KMS-11 (cell line): Measurements from ENCODE around the gene RAB9A.
"Not testable (repeated sequence)": the region's sequence is repeated elsewhere in the genome, so short reads cannot be mapped to it uniquely, and the experiment has no call there.

Source experiments
- H2AFZ ChIP-seq: fragments of 200-600 bp; sonication (generic); 2 replicates; pipeline ENCODE4 v1.6.1; 2016; ENCODE audit warnings: antibody characterized with exemption, mixed run types, low read depth
- H3K27ac ChIP-seq: fragments of 200-600 bp; sonication (generic); 2 replicates; pipeline ENCODE4 v1.6.1; 2016; ENCODE audit warnings: mild to moderate bottlenecking, mixed run types
- H3K27me3 ChIP-seq: fragments of 200-600 bp; sonication (generic); 2 replicates; pipeline ENCODE4 v1.6.1; 2017; ENCODE audit warnings: mild to moderate bottlenecking, low read depth, mixed run types, moderate library complexity; ENCODE audit not compliant: insufficient read depth
- H3K36me3 ChIP-seq: fragments of 200-600 bp; sonication (generic); 2 replicates; pipeline ENCODE4 v1.6.1; 2017; ENCODE audit warnings: mild to moderate bottlenecking, mixed run types; ENCODE audit not compliant: insufficient read depth
- H3K4me1 ChIP-seq: fragments of 200-600 bp; sonication (generic); 2 replicates; pipeline ENCODE4 v1.6.1; 2016; ENCODE audit warnings: mild to moderate bottlenecking, low read depth, mixed run types; ENCODE audit not compliant: poor library complexity, severe bottlenecking
- H3K4me2 ChIP-seq: fragments of 200-600 bp; sonication (generic); 2 replicates; pipeline ENCODE4 v1.7.0; 2016; ENCODE audit warnings: mild to moderate bottlenecking, mixed run types
- H3K4me3 ChIP-seq: fragments of 200-600 bp; sonication (generic); IDR thresholded peaks from 2 replicates; pipeline ENCODE4 v1.6.1; 2017; ENCODE audit warnings: low read depth, low read length, mixed read lengths; ENCODE audit not compliant: insufficient read depth
- H3K79me2 ChIP-seq: fragments of 200-600 bp; sonication (generic); 2 replicates; pipeline ENCODE4 v1.6.1; 2016; ENCODE audit warnings: low read depth, mixed run types; ENCODE audit not compliant: insufficient read depth
- H3K9ac ChIP-seq: fragments of 200-600 bp; sonication (generic); 2 replicates; pipeline ENCODE4 v1.6.1; 2016; ENCODE audit warnings: mild to moderate bottlenecking, mixed run types
- H4K20me1 ChIP-seq: fragments of 200-600 bp; sonication (generic); 2 replicates; pipeline ENCODE4 v1.6.1; 2016; ENCODE audit warnings: mild to moderate bottlenecking, mixed run types; ENCODE audit not compliant: insufficient read depth
- TF ChIP-seq, protein P1 (sequence below): fragments of 200-600 bp; sonication (generic); conservative IDR thresholded peaks from 2 replicates; pipeline ENCODE4 v1.6.1; 2017; ENCODE audit warnings: low read depth, mild to moderate bottlenecking, antibody characterized with exemption, low read length, moderate library complexity, mixed read lengths

Gene RAB9A

GRCh38 chrX:13664020-13664419 lies 24.9 kb upstream of the RAB9A start:
- Histone ChIP-seq H3K36me3 (no peaks in the 10 kb centered on the region), H4K20me1 (no peaks in the 10 kb centered on the region), H3K27me3 (no peaks in the 10 kb centered on the region), H2AFZ (no peak overlapping the region), H3K4me1 (peaks cover 93% of the 10 kb centered on the region), H3K4me2 (peak overlapping the region; percentile 83; the same call in 1 of the 2 replicates), H3K27ac (peak overlapping the region; percentile 98; the same call in 1 of the 2 replicates), H3K4me3 (no peak overlapping the region), H3K79me2 (no peaks in the 10 kb centered on the region; the same call in 1 of the 2 replicates), H3K9ac (no peak overlapping the region; the same call in 1 of the 2 replicates)
- TF ChIP-seq, protein P1, sequence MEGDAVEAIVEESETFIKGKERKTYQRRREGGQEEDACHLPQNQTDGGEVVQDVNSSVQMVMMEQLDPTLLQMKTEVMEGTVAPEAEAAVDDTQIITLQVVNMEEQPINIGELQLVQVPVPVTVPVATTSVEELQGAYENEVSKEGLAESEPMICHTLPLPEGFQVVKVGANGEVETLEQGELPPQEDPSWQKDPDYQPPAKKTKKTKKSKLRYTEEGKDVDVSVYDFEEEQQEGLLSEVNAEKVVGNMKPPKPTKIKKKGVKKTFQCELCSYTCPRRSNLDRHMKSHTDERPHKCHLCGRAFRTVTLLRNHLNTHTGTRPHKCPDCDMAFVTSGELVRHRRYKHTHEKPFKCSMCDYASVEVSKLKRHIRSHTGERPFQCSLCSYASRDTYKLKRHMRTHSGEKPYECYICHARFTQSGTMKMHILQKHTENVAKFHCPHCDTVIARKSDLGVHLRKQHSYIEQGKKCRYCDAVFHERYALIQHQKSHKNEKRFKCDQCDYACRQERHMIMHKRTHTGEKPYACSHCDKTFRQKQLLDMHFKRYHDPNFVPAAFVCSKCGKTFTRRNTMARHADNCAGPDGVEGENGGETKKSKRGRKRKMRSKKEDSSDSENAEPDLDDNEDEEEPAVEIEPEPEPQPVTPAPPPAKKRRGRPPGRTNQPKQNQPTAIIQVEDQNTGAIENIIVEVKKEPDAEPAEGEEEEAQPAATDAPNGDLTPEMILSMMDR: no peak

DNA sequence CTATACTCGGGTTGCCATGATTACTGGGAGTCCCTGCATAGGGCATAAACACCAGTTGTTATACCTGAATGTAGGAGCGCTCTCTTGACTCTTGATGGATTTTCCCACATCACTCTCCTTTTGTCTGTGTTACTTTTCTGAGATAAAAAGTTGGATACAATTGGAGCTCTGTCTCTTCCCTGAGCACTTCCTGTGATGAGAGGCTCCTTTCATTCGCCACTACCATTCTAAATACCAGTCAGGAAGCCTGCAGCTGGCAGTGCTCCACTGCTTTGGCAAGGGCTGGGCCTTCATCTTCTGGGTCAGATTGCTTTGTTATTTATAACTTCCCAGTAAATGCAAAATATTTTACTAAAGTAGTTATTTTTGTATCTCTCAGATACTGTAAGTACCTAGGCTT lies 22.1 kb upstream of the RAB9A start:
- TF ChIP-seq, protein P1: no peak
- Histone ChIP-seq H3K27ac (no peak overlapping the region; the same call in 1 of the 2 replicates), H2AFZ (no peak overlapping the region), H3K27me3 (no peaks in the 10 kb centered on the region), H3K79me2 (no peaks in the 10 kb centered on the region; the same call in 1 of the 2 replicates), H3K9ac (no peak overlapping the region), H3K4me3 (no peak overlapping the region), H3K4me2 (no peak overlapping the region; the same call in 1 of the 2 replicates), H3K36me3 (no peaks in the 10 kb centered on the region), H4K20me1 (no peaks in the 10 kb centered on the region), H3K4me1 (peaks cover 85% of the 10 kb centered on the region)

GRCh38 chrX:13667919-13668318 lies 21.0 kb upstream of the RAB9A start:
- TF ChIP-seq, protein P1: no peak
- peaks cover 79% of the 10 kb centered on the region for H3K4me1 ChIP-seq
- peak overlapping the region; percentile 92; the same call in 1 of the 2 replicates for H3K27ac ChIP-seq
- H3K4me2 ChIP-seq: peak overlapping the region; percentile 17; the same call in 1 of the 2 replicates
- no peaks in the 10 kb centered on the region; the same call in 1 of the 2 replicates for H3K79me2 ChIP-seq
- H3K36me3 ChIP-seq: no peaks in the 10 kb centered on the region
- H2AFZ ChIP-seq: no peak overlapping the region
- no peak overlapping the region for H3K9ac ChIP-seq
- no peaks in the 10 kb centered on the region for H3K27me3 ChIP-seq
- H4K20me1 ChIP-seq: no peaks in the 10 kb centered on the region
- no peak overlapping the region for H3K4me3 ChIP-seq

- peak overlapping the region; percentile 55; the same call in 1 of the 2 replicates for H3K4me2 ChIP-seq
- no peaks in the 10 kb centered on the region for H3K27me3 ChIP-seq
- H3K27ac ChIP-seq: peak overlapping the region; percentile 92
- H3K4me3 ChIP-seq: no peak overlapping the region
- peak overlapping the region; percentile 15; the same call in 1 of the 2 replicates for H2AFZ ChIP-seq
- TF ChIP-seq, protein P1: no peak
- no peaks in the 10 kb centered on the region for H3K36me3 ChIP-seq
- peak overlapping the region; percentile 68; the same call in 1 of the 2 replicates for H3K9ac ChIP-seq
- H3K79me2 ChIP-seq: no peaks in the 10 kb centered on the region; the same call in 1 of the 2 replicates
- H4K20me1 ChIP-seq: no peaks in the 10 kb centered on the region
- H3K4me1 ChIP-seq: peaks cover 65% of the 10 kb centered on the region
Observed at GRCh38 chrX:13669246-13669737, 19.6 kb upstream of the RAB9A start.

GRCh38 chrX:13669755-13670154 lies 19.2 kb upstream of the RAB9A start:
- Histone ChIP-seq H3K4me2 (peak overlapping the region; percentile 49; the same call in 1 of the 2 replicates), H3K9ac (peak overlapping the region; percentile 68; the same call in 1 of the 2 replicates), H3K27ac (peak overlapping the region; percentile 92), H2AFZ (peak overlapping the region; percentile 15; the same call in 1 of the 2 replicates), H3K4me1 (peaks cover 60% of the 10 kb centered on the region)
- H4K20me1 ChIP-seq, H3K79me2 ChIP-seq, H3K36me3 ChIP-seq, H3K27me3 ChIP-seq, H3K4me3 ChIP-seq: not testable (repeated sequence)
